ENCODE data around the gene CDYL2.

CDYL2 gene

DNA sequence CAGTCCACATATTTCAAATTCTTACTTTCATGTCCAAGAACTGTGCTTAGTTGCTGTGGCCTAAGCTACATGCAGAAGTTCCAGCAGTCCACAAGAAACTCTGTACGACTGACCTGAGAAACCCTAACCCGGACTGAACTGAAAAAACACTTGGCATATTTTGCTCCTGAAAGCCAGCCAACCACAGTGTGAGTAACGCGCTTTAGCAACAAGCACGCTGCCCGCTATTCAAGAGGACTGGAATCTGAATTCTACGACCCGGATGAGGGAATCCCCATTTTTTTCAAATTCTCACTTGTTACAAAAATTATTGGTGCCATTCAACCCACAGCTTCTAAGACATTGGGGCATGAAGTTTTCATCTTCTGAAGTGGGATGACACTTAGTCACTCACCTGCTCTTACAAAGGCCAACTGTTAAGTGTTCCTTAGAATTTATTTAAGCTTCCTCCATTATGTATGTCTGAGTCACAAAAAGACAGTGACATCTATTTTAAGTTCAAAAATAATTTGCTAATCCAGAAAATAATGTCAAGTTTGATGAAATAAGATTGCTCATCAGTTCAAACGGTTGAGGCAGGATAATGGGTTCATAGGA is 78.7 kb downstream of the CDYL2 start:
- ATAC-seq, result no peak
- no peak for TF ChIP-seq CSDC2 (CRISPR knock-in tag; IDR thresholded peaks at IDR 0.05)
- TF ChIP-seq ESRRG (CRISPR knock-in tag; IDR thresholded peaks at IDR 0.05), result no peak
- TF ChIP-seq PPARA (CRISPR knock-in tag; IDR thresholded peaks at IDR 0.05; ENCODE audit: borderline replicate concordance), result no peak
- TF ChIP-seq, protein P1, sequence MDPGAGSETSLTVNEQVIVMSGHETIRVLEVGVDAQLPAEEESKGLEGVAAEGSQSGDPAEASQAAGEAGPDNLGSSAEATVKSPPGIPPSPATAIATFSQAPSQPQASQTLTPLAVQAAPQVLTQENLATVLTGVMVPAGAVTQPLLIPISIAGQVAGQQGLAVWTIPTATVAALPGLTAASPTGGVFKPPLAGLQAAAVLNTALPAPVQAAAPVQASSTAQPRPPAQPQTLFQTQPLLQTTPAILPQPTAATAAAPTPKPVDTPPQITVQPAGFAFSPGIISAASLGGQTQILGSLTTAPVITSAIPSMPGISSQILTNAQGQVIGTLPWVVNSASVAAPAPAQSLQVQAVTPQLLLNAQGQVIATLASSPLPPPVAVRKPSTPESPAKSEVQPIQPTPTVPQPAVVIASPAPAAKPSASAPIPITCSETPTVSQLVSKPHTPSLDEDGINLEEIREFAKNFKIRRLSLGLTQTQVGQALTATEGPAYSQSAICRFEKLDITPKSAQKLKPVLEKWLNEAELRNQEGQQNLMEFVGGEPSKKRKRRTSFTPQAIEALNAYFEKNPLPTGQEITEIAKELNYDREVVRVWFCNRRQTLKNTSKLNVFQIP (CRISPR knock-in tag; IDR thresholded peaks at IDR 0.05; ENCODE audit: borderline replicate concordance, low read depth), result no peak
- no peak for TF ChIP-seq SNAI2 (CRISPR knock-in tag; IDR thresholded peaks at IDR 0.05)
- TF ChIP-seq, protein P2, sequence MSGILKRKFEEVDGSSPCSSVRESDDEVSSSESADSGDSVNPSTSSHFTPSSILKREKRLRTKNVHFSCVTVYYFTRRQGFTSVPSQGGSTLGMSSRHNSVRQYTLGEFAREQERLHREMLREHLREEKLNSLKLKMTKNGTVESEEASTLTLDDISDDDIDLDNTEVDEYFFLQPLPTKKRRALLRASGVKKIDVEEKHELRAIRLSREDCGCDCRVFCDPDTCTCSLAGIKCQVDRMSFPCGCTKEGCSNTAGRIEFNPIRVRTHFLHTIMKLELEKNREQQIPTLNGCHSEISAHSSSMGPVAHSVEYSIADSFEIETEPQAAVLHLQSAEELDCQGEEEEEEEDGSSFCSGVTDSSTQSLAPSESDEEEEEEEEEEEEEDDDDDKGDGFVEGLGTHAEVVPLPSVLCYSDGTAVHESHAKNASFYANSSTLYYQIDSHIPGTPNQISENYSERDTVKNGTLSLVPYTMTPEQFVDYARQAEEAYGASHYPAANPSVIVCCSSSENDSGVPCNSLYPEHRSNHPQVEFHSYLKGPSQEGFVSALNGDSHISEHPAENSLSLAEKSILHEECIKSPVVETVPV (CRISPR knock-in tag; IDR thresholded peaks at IDR 0.05), result no peak
- no peak for TF ChIP-seq ZNF8 (CRISPR knock-in tag; IDR thresholded peaks at IDR 0.05)

DNA sequence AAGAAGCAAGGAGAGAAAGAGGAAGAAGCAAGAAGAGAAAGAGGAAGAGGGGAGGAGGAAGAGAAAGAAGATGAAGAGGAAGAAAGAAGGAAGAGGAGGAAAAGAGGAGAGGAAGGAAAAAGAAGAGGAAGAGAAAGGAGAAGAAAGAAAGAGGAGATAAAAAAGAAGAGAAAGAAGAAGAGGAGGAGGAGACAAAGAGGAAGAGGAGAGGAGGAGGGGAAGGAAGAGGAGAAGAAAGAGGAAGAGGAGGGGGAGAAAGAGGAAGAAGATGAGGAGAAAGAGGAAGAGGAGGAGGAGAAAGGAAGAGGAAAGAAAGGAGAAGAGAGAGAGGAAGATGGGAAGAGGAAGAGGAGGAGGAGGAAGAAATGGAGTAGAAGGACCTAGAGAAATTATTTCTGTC is 80.4 kb downstream of the CDYL2 start:
- ATAC-seq, result no peak
- no peak for TF ChIP-seq ZNF8 (CRISPR knock-in tag; IDR thresholded peaks at IDR 0.05)
- TF ChIP-seq PPARA (CRISPR knock-in tag; IDR thresholded peaks at IDR 0.05; ENCODE audit: borderline replicate concordance), result no peak
- TF ChIP-seq BACH2 (CRISPR knock-in tag; IDR thresholded peaks at IDR 0.05; ENCODE audit: borderline replicate concordance), result no peak
- no peak for TF ChIP-seq ZFP3 (CRISPR knock-in tag; IDR thresholded peaks at IDR 0.05)
- TF ChIP-seq, protein P3, sequence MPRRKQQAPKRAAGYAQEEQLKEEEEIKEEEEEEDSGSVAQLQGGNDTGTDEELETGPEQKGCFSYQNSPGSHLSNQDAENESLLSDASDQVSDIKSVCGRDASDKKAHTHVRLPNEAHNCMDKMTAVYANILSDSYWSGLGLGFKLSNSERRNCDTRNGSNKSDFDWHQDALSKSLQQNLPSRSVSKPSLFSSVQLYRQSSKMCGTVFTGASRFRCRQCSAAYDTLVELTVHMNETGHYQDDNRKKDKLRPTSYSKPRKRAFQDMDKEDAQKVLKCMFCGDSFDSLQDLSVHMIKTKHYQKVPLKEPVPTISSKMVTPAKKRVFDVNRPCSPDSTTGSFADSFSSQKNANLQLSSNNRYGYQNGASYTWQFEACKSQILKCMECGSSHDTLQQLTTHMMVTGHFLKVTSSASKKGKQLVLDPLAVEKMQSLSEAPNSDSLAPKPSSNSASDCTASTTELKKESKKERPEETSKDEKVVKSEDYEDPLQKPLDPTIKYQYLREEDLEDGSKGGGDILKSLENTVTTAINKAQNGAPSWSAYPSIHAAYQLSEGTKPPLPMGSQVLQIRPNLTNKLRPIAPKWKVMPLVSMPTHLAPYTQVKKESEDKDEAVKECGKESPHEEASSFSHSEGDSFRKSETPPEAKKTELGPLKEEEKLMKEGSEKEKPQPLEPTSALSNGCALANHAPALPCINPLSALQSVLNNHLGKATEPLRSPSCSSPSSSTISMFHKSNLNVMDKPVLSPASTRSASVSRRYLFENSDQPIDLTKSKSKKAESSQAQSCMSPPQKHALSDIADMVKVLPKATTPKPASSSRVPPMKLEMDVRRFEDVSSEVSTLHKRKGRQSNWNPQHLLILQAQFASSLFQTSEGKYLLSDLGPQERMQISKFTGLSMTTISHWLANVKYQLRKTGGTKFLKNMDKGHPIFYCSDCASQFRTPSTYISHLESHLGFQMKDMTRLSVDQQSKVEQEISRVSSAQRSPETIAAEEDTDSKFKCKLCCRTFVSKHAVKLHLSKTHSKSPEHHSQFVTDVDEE (CRISPR knock-in tag; IDR thresholded peaks at IDR 0.05), result no peak
- no peak for TF ChIP-seq ZC3H10 (CRISPR knock-in tag; IDR thresholded peaks at IDR 0.05)
- TF ChIP-seq TCF4 (CRISPR knock-in tag; IDR thresholded peaks at IDR 0.05; ENCODE audit: borderline replicate concordance), result no peak
- TF ChIP-seq ZNF565 (CRISPR knock-in tag; conservative IDR thresholded peaks at IDR 0.05; ENCODE audit: low read depth), result no peak
- TF ChIP-seq, protein P4, sequence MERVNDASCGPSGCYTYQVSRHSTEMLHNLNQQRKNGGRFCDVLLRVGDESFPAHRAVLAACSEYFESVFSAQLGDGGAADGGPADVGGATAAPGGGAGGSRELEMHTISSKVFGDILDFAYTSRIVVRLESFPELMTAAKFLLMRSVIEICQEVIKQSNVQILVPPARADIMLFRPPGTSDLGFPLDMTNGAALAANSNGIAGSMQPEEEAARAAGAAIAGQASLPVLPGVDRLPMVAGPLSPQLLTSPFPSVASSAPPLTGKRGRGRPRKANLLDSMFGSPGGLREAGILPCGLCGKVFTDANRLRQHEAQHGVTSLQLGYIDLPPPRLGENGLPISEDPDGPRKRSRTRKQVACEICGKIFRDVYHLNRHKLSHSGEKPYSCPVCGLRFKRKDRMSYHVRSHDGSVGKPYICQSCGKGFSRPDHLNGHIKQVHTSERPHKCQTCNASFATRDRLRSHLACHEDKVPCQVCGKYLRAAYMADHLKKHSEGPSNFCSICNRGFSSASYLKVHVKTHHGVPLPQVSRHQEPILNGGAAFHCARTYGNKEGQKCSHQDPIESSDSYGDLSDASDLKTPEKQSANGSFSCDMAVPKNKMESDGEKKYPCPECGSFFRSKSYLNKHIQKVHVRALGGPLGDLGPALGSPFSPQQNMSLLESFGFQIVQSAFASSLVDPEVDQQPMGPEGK (CRISPR knock-in tag; IDR thresholded peaks at IDR 0.05; ENCODE audit: borderline replicate concordance), result no peak
- TF ChIP-seq TOX (CRISPR knock-in tag; IDR thresholded peaks at IDR 0.05; ENCODE audit: borderline replicate concordance), result no peak
- TF ChIP-seq, protein P5, sequence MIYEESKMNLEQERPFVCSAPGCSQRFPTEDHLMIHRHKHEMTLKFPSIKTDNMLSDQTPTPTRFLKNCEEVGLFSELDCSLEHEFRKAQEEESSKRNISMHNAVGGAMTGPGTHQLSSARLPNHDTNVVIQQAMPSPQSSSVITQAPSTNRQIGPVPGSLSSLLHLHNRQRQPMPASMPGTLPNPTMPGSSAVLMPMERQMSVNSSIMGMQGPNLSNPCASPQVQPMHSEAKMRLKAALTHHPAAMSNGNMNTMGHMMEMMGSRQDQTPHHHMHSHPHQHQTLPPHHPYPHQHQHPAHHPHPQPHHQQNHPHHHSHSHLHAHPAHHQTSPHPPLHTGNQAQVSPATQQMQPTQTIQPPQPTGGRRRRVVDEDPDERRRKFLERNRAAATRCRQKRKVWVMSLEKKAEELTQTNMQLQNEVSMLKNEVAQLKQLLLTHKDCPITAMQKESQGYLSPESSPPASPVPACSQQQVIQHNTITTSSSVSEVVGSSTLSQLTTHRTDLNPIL (CRISPR knock-in tag; IDR thresholded peaks at IDR 0.05; ENCODE audit: low read depth), result no peak

DNA sequence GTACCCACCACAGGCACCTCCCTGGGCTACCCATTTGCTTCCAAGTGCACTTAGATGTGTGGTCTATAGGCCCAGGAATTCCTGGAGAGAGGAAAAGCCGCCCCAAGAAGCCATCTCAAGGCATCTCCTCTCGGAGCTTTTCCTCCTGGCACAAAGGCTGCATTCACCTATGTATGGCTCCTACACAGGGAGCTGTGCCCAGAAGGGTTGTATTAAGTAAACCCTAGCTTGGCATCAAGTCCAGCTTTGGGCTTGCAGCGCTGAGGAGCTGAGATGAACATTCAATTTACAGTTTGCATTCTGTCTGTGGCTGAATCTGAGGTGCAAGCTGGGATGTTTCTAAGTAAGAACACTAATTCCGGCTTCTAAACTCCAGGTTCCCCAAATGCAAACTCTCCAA is 81.3 kb downstream of the CDYL2 start:
- no peak for ATAC-seq
- TF ChIP-seq ZNF70 (CRISPR knock-in tag; IDR thresholded peaks at IDR 0.05) (no peak), ZNF565 (CRISPR knock-in tag; conservative IDR thresholded peaks at IDR 0.05; ENCODE audit: low read depth) (no peak), ISL1 (CRISPR knock-in tag; IDR thresholded peaks at IDR 0.05) (no peak), RARB (CRISPR knock-in tag; IDR thresholded peaks at IDR 0.05) (no peak), ZFP3 (CRISPR knock-in tag; IDR thresholded peaks at IDR 0.05) (no peak), ZC3H10 (CRISPR knock-in tag; IDR thresholded peaks at IDR 0.05) (no peak), ESRRG (CRISPR knock-in tag; IDR thresholded peaks at IDR 0.05) (no peak), BACH2 (CRISPR knock-in tag; IDR thresholded peaks at IDR 0.05; ENCODE audit: borderline replicate concordance) (no peak), SNAI2 (CRISPR knock-in tag; IDR thresholded peaks at IDR 0.05) (no peak), CSDC2 (CRISPR knock-in tag; IDR thresholded peaks at IDR 0.05) (no peak), PPARA (CRISPR knock-in tag; IDR thresholded peaks at IDR 0.05; ENCODE audit: borderline replicate concordance) (no peak), TCF4 (CRISPR knock-in tag; IDR thresholded peaks at IDR 0.05; ENCODE audit: borderline replicate concordance) (no peak)
- TF ChIP-seq, protein P5 (CRISPR knock-in tag; IDR thresholded peaks at IDR 0.05; ENCODE audit: low read depth), result no peak
- TF ChIP-seq, protein P4 (CRISPR knock-in tag; IDR thresholded peaks at IDR 0.05; ENCODE audit: borderline replicate concordance), result no peak
- TF ChIP-seq, protein P2 (CRISPR knock-in tag; IDR thresholded peaks at IDR 0.05), result no peak
- TF ChIP-seq, protein P1 (CRISPR knock-in tag; IDR thresholded peaks at IDR 0.05; ENCODE audit: borderline replicate concordance, low read depth), result no peak

Measured in SK-N-SH treated with all-trans-retinoic acid at 6 μM for 48 hours (cell line).